HEK293T (cell line): ENCODE measurements around the gene GATA6.

ENCODE experiments used
- CTCF ChIA-PET: fragments of 350-600 bp; formaldehyde crosslinking; extraction: SDS; loops from one replicate; lab custom pipeline; 2021; ENCODE audit warnings: antibody characterized with exemption, inconsistent platforms; lab: Yijun Ruan, JAX
- POLR2A ChIA-PET: fragments of 350-600 bp; formaldehyde crosslinking; extraction: SDS; loops from one replicate; lab custom pipeline; 2020; ENCODE audit warnings: antibody characterized with exemption, inconsistent platforms; lab: Yijun Ruan, JAX
- DNase-seq: peaks from one replicate; pipeline ENCODE4 v3.0.0; 2012; ENCODE audit warnings: mixed read lengths; ENCODE audit errors: extremely low spot score
- ARNT ChIP-seq: fragments of 450-650 bp; IDR thresholded peaks from 2 replicates; pipeline ENCODE4 v1.6.1; 2017; ENCODE audit warnings: mild to moderate bottlenecking
- BHLHE40 ChIP-seq: fragments of 450-650 bp; IDR thresholded peaks from 2 replicates; pipeline ENCODE4 v1.6.1; 2016; ENCODE audit warnings: mild to moderate bottlenecking, moderate library complexity, borderline replicate concordance
- CTBP1 ChIP-seq: fragments of 450-650 bp; IDR thresholded peaks from 2 replicates; pipeline ENCODE4 v1.6.1; 2016; ENCODE audit warnings: borderline replicate concordance
- ELF4 ChIP-seq: fragments of 450-650 bp; IDR thresholded peaks from 2 replicates; pipeline ENCODE4 v1.6.1; 2017; ENCODE audit warnings: antibody characterized with exemption
- FOXA1 ChIP-seq: fragments of 450-650 bp; IDR thresholded peaks from 2 replicates; pipeline ENCODE4 v1.6.1; 2016; ENCODE audit warnings: mild to moderate bottlenecking
- FOXK2 ChIP-seq: fragments of 450-650 bp; IDR thresholded peaks from 2 replicates; pipeline ENCODE4 v1.6.1; 2016; ENCODE audit warnings: mild to moderate bottlenecking
- FOXM1 ChIP-seq: fragments of 450-650 bp; IDR thresholded peaks from 2 replicates; pipeline ENCODE4 v1.6.1; 2017; ENCODE audit warnings: mild to moderate bottlenecking, borderline replicate concordance
- HDGF ChIP-seq: fragments of 450-650 bp; IDR thresholded peaks from 2 replicates; pipeline ENCODE4 v1.6.1; 2017; ENCODE audit warnings: antibody characterized with exemption, borderline replicate concordance
- L3MBTL2 ChIP-seq: fragments of 450-650 bp; conservative IDR thresholded peaks from 2 replicates; pipeline ENCODE4 v1.6.1; 2016; ENCODE audit warnings: mild to moderate bottlenecking
- LEF1 ChIP-seq: fragments of 450-650 bp; IDR thresholded peaks from 2 replicates; pipeline ENCODE4 v1.6.1; 2017; ENCODE audit warnings: mild to moderate bottlenecking, borderline replicate concordance
- NFRKB ChIP-seq: fragments of 450-650 bp; IDR thresholded peaks from 2 replicates; pipeline ENCODE4 v1.6.1; 2016; ENCODE audit warnings: mild to moderate bottlenecking, moderate library complexity
- SP1 ChIP-seq: fragments of 450-650 bp; IDR thresholded peaks from 2 replicates; pipeline ENCODE4 v1.6.1; 2017
- SUZ12 ChIP-seq: fragments of 450-650 bp; IDR thresholded peaks from 2 replicates; pipeline ENCODE4 v1.6.1; 2016; ENCODE audit warnings: mild to moderate bottlenecking
- TARDBP ChIP-seq: fragments of 450-650 bp; IDR thresholded peaks from 2 replicates; pipeline ENCODE4 v1.6.1; 2016
- ZNF384 ChIP-seq: fragments of 450-650 bp; IDR thresholded peaks from 2 replicates; pipeline ENCODE4 v1.6.1; 2016
- TF ChIP-seq, protein P1 (sequence below): fragments of 450-650 bp; IDR thresholded peaks from 2 replicates; pipeline ENCODE4 v1.6.1; 2016

Gene GATA6

DNA sequence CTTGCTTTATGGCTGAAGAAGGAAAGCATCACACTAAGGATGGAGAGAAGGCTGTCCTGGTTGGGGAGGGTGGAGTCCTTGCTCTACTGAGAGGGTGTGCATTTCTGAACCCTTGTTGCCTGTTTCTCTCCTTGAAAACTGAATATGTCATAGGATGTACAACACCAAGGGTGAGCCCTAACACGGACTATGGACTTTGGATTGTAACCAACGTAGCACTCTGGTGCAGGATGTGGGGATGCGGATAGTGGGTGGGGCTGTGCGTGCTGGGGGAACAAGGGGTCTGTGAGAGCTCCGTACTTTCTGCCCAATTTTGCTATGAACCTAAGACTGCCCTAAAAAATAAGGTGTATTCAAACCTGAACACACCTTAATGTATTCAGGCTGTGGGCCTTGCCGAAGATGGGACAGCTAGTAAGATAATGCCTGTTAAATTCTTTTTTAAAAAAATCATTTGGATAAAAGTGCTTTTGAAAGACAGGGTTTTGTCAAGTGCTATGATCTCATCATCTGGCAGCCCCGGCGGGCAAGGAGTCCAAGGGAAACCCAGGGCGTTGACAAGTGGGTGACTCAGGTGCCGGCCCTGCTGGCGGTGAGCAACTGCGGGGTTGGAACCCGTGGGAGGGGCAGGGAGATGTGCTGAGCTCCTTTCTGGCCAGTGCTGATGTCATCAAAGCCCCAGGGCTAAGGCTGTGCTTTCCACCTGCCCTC is 54.0 kb downstream of the GATA6 start:
- ChIA-PET POLR2A (no interaction called here), CTCF (interaction anchor here (0.8 to 1.0 kb wide), 2 partner anchors 9 to 226 kb away, joined by 3 read pairs; no protein-coding TSS in a partner anchor)
- TF ChIP-seq HDGF (no peak), ARNT (no peak), BHLHE40 (no peak), NFRKB (no peak), ZNF384 (no peak), L3MBTL2 (no peak), ELF4 (no peak), FOXK2 (no peak), FOXA1 (no peak), SUZ12 (no peak), LEF1 (no peak), CTBP1 (no peak), FOXM1 (no peak), TARDBP (no peak), SP1 (no peak)
- TF ChIP-seq, protein P1, sequence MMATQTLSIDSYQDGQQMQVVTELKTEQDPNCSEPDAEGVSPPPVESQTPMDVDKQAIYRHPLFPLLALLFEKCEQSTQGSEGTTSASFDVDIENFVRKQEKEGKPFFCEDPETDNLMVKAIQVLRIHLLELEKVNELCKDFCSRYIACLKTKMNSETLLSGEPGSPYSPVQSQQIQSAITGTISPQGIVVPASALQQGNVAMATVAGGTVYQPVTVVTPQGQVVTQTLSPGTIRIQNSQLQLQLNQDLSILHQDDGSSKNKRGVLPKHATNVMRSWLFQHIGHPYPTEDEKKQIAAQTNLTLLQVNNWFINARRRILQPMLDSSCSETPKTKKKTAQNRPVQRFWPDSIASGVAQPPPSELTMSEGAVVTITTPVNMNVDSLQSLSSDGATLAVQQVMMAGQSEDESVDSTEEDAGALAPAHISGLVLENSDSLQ, result no peak
- peak; percentile 69 for DNase-seq

DNA sequence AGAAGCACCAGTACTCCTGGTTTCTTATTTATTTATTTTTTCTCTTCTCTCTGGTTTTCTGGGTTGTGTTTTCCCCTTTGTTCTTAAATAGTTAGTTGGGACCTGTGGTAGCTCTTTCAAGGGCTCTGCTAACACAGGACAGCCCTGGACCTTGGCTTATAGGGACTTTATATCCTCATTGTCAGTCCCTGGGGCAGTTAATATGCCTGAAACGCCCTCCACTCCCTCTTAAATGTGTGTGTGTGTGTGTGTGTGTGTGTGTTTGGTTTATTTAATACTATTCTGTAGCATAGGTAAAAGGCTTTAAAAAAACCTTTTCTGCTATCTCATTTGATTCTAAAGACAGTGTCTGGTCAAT is 54.6 kb downstream of the GATA6 start:
- no peak for DNase-seq
- ChIA-PET CTCF (interaction anchor here (0.8 to 1.0 kb wide), 2 partner anchors 10 to 227 kb away, joined by 3 read pairs; no protein-coding TSS in a partner anchor), POLR2A (no interaction called here)
- TF ChIP-seq SUZ12, result no peak
- TF ChIP-seq BHLHE40, result no peak
- no peak for TF ChIP-seq ZNF384

DNA sequence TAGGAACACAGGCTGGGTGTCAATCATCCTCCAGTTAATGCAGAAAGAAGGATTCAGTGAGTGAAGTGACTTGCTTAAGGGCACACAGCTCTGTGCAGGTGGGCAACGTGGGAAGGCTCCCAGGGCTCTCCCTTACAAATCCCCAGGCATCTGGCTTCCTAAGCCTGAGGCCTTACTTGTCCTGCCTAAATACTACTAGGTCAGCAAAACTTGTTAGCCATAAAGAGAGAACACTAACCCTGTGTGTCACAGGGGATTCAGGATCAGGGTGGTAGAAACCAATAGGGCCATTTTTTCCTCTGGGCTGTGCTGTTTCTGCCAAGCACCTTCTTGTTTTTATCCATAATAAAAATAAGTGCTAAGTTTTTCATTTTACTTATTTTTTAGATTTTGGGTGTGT is 55.0 kb downstream of the GATA6 start:
- no peak for DNase-seq
- POLR2A ChIA-PET, result no interaction called here
- CTCF ChIA-PET, result interaction anchor here (0.8 kb wide), 1 partner anchor 227 kb away, joined by 3 read pairs; no protein-coding TSS in a partner anchor
- TF ChIP-seq FOXA1 (no peak), LEF1 (no peak), HDGF (no peak), ARNT (no peak), NFRKB (no peak), SUZ12 (no peak), ZNF384 (no peak)
- TF ChIP-seq, protein P1, result peak; percentile 76; the same call in 1 of the 2 replicates

DNA sequence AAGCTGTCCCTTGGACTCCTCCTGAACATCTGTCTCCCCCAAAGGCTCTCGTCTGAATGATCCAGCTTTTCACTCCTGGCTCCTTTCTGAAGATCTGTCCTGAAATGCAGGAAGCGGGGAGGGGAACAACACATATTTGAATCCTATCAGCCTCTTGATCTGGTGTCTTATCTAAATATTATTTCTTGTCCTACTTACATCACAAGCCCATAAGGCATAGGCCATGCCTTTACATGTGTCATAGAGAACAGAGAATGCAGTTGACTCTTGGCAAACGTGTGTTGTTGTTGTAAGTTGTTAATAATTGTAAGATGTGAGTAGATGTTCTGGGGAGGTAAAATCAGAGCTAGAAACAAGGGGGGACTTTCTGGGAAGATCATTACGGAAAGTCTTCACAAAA is 57.4 kb downstream of the GATA6 start:
- POLR2A ChIA-PET, result no interaction called here

DNA sequence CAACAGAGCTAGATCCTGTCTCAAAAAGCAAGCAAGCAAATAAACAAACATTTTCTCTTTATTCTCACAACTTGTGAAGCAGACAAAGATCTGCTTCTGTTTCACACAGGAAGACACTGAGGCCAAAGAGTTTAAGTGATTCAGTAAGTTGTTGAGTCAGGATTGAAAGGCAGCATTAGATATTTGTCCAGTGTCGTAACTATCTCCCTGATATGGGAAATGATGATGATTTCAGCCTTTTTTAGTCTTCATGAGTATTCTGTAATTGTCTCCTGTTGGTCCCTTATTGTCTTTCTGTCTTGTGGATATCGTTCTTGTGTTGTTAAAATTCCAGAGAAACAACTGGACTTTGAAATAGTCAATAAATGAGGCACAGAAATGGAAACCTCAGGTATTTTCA is 59.6 kb downstream of the GATA6 start:
- ChIA-PET CTCF (interaction anchor here (0.6 to 0.7 kb wide), 2 partner anchors 65 to 231 kb away, joined by 3 read pairs; no protein-coding TSS in a partner anchor), POLR2A (no interaction called here)
- no peak for TF ChIP-seq HDGF
- no peak for TF ChIP-seq FOXK2
- no peak for TF ChIP-seq L3MBTL2
- TF ChIP-seq ARNT, result no peak
- TF ChIP-seq LEF1, result no peak
- no peak for TF ChIP-seq FOXA1
- no peak for TF ChIP-seq NFRKB
- no peak for TF ChIP-seq TARDBP
- no peak for TF ChIP-seq BHLHE40
- TF ChIP-seq ZNF384, result no peak
- TF ChIP-seq, protein P1, result no peak
- no peak for TF ChIP-seq CTBP1
- TF ChIP-seq SUZ12, result no peak
- no peak for TF ChIP-seq SP1
- TF ChIP-seq ELF4, result no peak
- TF ChIP-seq FOXM1, result no peak
- DNase-seq, result no peak

More for the DNA sequence above, 57.4 kb downstream of the GATA6 start:
- DNase-seq, result no peak
- CTCF ChIA-PET, result no interaction called here
- TF ChIP-seq SUZ12, result no peak
- no peak for TF ChIP-seq SP1
- TF ChIP-seq LEF1, result no peak
- no peak for TF ChIP-seq L3MBTL2
- TF ChIP-seq ARNT, result no peak
- TF ChIP-seq TARDBP, result no peak

DNA sequence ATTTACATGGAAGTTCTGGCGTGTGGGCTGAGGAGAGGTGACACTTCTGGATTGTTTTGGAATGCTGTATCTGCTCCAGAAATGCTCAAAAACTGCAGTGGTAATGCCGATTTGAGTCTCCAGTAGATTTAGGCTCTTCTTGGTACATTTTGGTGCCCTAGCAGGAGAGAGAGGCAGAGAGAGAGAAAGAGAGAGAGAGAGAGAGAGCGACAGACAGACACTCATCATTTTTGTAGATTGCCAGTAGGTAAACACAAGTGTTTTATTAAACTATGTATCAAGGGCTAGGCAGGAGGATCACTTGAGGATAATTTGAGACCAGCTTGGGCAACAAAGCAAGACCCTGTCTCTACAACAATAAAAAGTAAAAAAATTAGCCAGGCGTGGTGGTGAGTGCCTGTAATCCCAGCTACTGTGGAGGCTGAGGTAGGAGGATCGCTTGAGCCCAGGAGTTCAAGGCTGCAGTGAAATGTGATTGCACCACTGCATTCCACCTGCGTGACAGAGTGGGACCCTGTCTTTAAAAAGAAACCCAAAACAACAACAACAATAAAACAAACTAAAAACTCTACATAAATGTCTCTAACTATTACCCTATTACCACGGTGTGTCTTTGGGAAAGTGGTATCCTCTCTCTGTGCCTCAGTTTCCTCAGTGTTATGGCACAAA is 60.2 kb downstream of the GATA6 start:
- ChIA-PET CTCF (no interaction called here), POLR2A (no interaction called here)
- no peak for TF ChIP-seq NFRKB
- TF ChIP-seq, protein P1, result no peak
- no peak for TF ChIP-seq SP1
- TF ChIP-seq BHLHE40, result no peak
- no peak for TF ChIP-seq ZNF384
- no peak for TF ChIP-seq ARNT
- no peak for TF ChIP-seq LEF1
- TF ChIP-seq TARDBP, result no peak
- no peak for TF ChIP-seq HDGF
- no peak for TF ChIP-seq FOXM1
- no peak for TF ChIP-seq SUZ12
- no peak for TF ChIP-seq L3MBTL2
- no peak for TF ChIP-seq FOXA1
- TF ChIP-seq FOXK2, result no peak
- TF ChIP-seq CTBP1, result no peak
- no peak for TF ChIP-seq ELF4
- DNase-seq, result no peak
